Measurements from ENCODE around the gene GRIP2.

DNA sequence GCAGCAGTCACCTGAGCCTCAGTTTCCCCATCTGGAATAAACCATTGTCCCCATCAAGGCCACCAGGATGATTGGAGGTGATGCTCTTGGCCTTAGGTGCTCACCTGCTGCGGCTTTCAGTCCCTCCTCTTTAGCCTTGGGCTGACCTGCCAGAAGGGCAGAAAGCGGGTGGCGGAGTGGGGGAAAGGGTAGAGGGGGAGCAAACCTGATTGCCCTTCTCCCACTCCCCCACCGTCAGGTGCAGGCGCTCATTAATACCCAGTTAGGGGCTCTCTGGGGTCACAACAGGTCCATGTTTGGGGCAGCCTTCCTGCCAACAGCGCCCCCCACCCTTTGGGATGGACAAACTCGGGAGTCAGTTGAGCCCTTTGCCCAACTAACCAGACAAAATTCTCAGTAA lies 50.5 kb downstream of the GRIP2 start:
- TF ChIP-seq, protein P1, sequence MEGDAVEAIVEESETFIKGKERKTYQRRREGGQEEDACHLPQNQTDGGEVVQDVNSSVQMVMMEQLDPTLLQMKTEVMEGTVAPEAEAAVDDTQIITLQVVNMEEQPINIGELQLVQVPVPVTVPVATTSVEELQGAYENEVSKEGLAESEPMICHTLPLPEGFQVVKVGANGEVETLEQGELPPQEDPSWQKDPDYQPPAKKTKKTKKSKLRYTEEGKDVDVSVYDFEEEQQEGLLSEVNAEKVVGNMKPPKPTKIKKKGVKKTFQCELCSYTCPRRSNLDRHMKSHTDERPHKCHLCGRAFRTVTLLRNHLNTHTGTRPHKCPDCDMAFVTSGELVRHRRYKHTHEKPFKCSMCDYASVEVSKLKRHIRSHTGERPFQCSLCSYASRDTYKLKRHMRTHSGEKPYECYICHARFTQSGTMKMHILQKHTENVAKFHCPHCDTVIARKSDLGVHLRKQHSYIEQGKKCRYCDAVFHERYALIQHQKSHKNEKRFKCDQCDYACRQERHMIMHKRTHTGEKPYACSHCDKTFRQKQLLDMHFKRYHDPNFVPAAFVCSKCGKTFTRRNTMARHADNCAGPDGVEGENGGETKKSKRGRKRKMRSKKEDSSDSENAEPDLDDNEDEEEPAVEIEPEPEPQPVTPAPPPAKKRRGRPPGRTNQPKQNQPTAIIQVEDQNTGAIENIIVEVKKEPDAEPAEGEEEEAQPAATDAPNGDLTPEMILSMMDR (conservative IDR thresholded peaks at IDR 0.05 in 1 of 2, IDR thresholded peaks at IDR 0.05 in 1 of 2; ENCODE audit: extremely low read depth in 1 of 2, insufficient read depth in 1 of 2, low read depth in 1 of 2, low read length in 2 of 2): no peak
- TF ChIP-seq EZH2 (IDR thresholded peaks at IDR 0.05; ENCODE audit: borderline replicate concordance, low read length): no peak

Measured in mammary epithelial cell (primary cell).